ENCODE results near the gene HSF5.
A peak's percentile ranks its signal among the peaks of the same experiment; 100 is the strongest.

Gene HSF5

GRCh38 chr17:58411408-58411894 lies 76.8 kb downstream of the HSF5 start:
- TF ChIP-seq CTCF (IDR thresholded peaks at IDR 0.05; ENCODE audit: poor library complexity, severe bottlenecking), result no peak
- Histone ChIP-seq H3K27ac (ENCODE audit: poor library complexity, severe bottlenecking) (peak overlapping the region; percentile 85), H3K4me1 (ENCODE audit: insufficient read depth, poor library complexity, severe bottlenecking) (peaks cover 71% of the 10 kb centered on the region), H3K4me3 (ENCODE audit: severe bottlenecking) (no peak overlapping the region), H3K27me3 (ENCODE audit: insufficient read depth, poor library complexity, severe bottlenecking) (no peaks in the 10 kb centered on the region), H3K36me3 (ENCODE audit: low read depth) (0 out of 2 replicates have a peak, but pooled peaks cover 4% of the 10 kb centered on the region), H3K9me3 (ENCODE audit: severe bottlenecking) (no peaks in the 10 kb centered on the region)
- ATAC-seq (ENCODE audit: low read depth), result peak; percentile 55
- no peak for DNase-seq (ENCODE audit: low spot score)

GRCh38 chr17:58410714-58411407 lies 77.3 kb downstream of the HSF5 start:
- no peak for DNase-seq (ENCODE audit: low spot score)
- ATAC-seq (ENCODE audit: low read depth), result no peak

GRCh38 chr17:58409432-58409831 lies 78.8 kb downstream of the HSF5 start:
- ATAC-seq (ENCODE audit: low read depth) (peak; percentile 43), DNase-seq (ENCODE audit: low spot score) (no peak)
- TF ChIP-seq CTCF (IDR thresholded peaks at IDR 0.05; ENCODE audit: poor library complexity, severe bottlenecking), result no peak
- H3K36me3 ChIP-seq (ENCODE audit: low read depth), result 0 out of 2 replicates have a peak, but pooled peaks cover 4% of the 10 kb centered on the region
- H3K27me3 ChIP-seq (ENCODE audit: insufficient read depth, poor library complexity, severe bottlenecking), result no peaks in the 10 kb centered on the region
- peak overlapping the region; percentile 85 for H3K27ac ChIP-seq (ENCODE audit: poor library complexity, severe bottlenecking)
- no peaks in the 10 kb centered on the region for H3K9me3 ChIP-seq (ENCODE audit: severe bottlenecking)
- peak overlapping the region; percentile 15 for H3K4me3 ChIP-seq (ENCODE audit: severe bottlenecking)
- peaks cover 80% of the 10 kb centered on the region for H3K4me1 ChIP-seq (ENCODE audit: insufficient read depth, poor library complexity, severe bottlenecking)

More at GRCh38 chr17:58410714-58411407, 77.3 kb downstream of the HSF5 start:
- no peaks in the 10 kb centered on the region for H3K27me3 ChIP-seq (ENCODE audit: insufficient read depth, poor library complexity, severe bottlenecking)
- no peak overlapping the region for H3K4me3 ChIP-seq (ENCODE audit: severe bottlenecking)
- H3K36me3 ChIP-seq (ENCODE audit: low read depth), result 0 out of 2 replicates have a peak, but pooled peaks cover 4% of the 10 kb centered on the region
- peaks cover 77% of the 10 kb centered on the region for H3K4me1 ChIP-seq (ENCODE audit: insufficient read depth, poor library complexity, severe bottlenecking)
- H3K27ac ChIP-seq (ENCODE audit: poor library complexity, severe bottlenecking), result peak overlapping the region; percentile 85
- no peak for TF ChIP-seq CTCF (IDR thresholded peaks at IDR 0.05; ENCODE audit: poor library complexity, severe bottlenecking)
- H3K9me3 ChIP-seq (ENCODE audit: severe bottlenecking), result no peaks in the 10 kb centered on the region

GRCh38 chr17:58403311-58403710 lies 84.9 kb downstream of the HSF5 start:
- peak overlapping the region; percentile 97 for H3K27ac ChIP-seq (ENCODE audit: poor library complexity, severe bottlenecking)
- no peaks in the 10 kb centered on the region for H3K9me3 ChIP-seq (ENCODE audit: severe bottlenecking)
- peak; percentile 67 for ATAC-seq (ENCODE audit: low read depth)
- no peaks in the 10 kb centered on the region for H3K36me3 ChIP-seq (ENCODE audit: low read depth)
- no peaks in the 10 kb centered on the region for H3K27me3 ChIP-seq (ENCODE audit: insufficient read depth, poor library complexity, severe bottlenecking)
- H3K4me3 ChIP-seq (ENCODE audit: severe bottlenecking), result no peak overlapping the region
- TF ChIP-seq CTCF (IDR thresholded peaks at IDR 0.05; ENCODE audit: poor library complexity, severe bottlenecking), result no peak
- peaks cover 75% of the 10 kb centered on the region for H3K4me1 ChIP-seq (ENCODE audit: insufficient read depth, poor library complexity, severe bottlenecking)
- no peak for DNase-seq (ENCODE audit: low spot score)

GRCh38 chr17:58402679-58403078 lies 85.5 kb downstream of the HSF5 start:
- H3K9me3 ChIP-seq (ENCODE audit: severe bottlenecking), result no peaks in the 10 kb centered on the region
- no peaks in the 10 kb centered on the region for H3K27me3 ChIP-seq (ENCODE audit: insufficient read depth, poor library complexity, severe bottlenecking)
- peak; percentile 70 for ATAC-seq (ENCODE audit: low read depth)
- peak; percentile 81 for DNase-seq (ENCODE audit: low spot score)
- peak overlapping the region; percentile 97 for H3K27ac ChIP-seq (ENCODE audit: poor library complexity, severe bottlenecking)
- H3K4me1 ChIP-seq (ENCODE audit: insufficient read depth, poor library complexity, severe bottlenecking), result peaks cover 70% of the 10 kb centered on the region
- 0 out of 2 replicates have a peak, but pooled peaks cover 3% of the 10 kb centered on the region for H3K36me3 ChIP-seq (ENCODE audit: low read depth)
- no peak overlapping the region for H3K4me3 ChIP-seq (ENCODE audit: severe bottlenecking)
- TF ChIP-seq CTCF (IDR thresholded peaks at IDR 0.05; ENCODE audit: poor library complexity, severe bottlenecking), result no peak

Measured in RWPE2 (cell line).